ENCODE data around the gene DBX2.

DBX2 gene

DNA sequence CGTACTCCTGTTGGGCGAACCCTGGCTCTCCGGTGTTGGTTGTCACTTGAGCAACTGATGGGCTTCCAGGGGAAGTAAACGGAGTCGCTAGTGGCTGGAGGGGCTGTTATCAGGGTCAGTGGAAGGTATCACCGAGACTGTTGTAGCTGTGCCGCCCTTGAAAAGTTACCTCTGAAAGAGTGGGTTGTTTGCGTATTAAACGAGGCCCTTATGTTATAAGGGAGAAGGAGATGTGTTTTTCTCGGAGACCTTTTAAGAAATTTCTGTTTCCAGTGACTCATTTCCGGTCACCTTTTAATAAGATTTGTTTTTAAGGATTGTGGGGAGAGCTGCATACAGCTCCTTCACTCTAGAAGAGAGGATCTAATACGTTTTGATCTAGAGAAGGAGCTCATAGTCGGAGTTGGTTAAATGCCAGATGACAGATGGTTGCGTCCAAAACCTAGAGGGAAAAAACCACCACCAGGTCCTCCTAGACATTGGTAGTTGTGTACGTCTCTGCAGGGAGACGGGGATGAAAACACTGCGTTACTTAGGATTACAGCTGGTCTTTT, 750 bp upstream of the DBX2 start:
- TF ChIP-seq, protein P1, sequence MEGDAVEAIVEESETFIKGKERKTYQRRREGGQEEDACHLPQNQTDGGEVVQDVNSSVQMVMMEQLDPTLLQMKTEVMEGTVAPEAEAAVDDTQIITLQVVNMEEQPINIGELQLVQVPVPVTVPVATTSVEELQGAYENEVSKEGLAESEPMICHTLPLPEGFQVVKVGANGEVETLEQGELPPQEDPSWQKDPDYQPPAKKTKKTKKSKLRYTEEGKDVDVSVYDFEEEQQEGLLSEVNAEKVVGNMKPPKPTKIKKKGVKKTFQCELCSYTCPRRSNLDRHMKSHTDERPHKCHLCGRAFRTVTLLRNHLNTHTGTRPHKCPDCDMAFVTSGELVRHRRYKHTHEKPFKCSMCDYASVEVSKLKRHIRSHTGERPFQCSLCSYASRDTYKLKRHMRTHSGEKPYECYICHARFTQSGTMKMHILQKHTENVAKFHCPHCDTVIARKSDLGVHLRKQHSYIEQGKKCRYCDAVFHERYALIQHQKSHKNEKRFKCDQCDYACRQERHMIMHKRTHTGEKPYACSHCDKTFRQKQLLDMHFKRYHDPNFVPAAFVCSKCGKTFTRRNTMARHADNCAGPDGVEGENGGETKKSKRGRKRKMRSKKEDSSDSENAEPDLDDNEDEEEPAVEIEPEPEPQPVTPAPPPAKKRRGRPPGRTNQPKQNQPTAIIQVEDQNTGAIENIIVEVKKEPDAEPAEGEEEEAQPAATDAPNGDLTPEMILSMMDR (IDR thresholded peaks at IDR 0.05), result no peak
- intact Hi-C loops (cut with DNase I; ENCODE audit: low total_unique reads), result no loop called here
- H3K9me3 ChIP-seq, result no peaks in the 10 kb centered on the region
- peaks cover 0 to 24% (median 14%) of the 10 kb centered on the region in 4 donors for H3K4me1 ChIP-seq
- DNase-seq, result no peak
- H3K27me3 ChIP-seq, result peaks cover 0 to 31% of the 10 kb centered on the region in 2 donors
- H3K36me3 ChIP-seq, result no peaks in the 10 kb centered on the region
- peak overlapping the region; percentile 28 to 43 for H3K4me3 ChIP-seq
- H3K27ac ChIP-seq, result no peak overlapping the region

- peak overlapping the region; percentile 28 to 43 for H3K4me3 ChIP-seq
- DNase-seq, result no peak
- H3K27me3 ChIP-seq, result peaks cover 0 to 31% of the 10 kb centered on the region in 2 donors
- intact Hi-C loops (cut with DNase I; ENCODE audit: low total_unique reads), result no loop called here
- TF ChIP-seq, protein P1 (IDR thresholded peaks at IDR 0.05), result no peak
- no peaks in the 10 kb centered on the region for H3K9me3 ChIP-seq
- H3K36me3 ChIP-seq, result no peaks in the 10 kb centered on the region
- no peak overlapping the region for H3K27ac ChIP-seq
- peaks cover 0 to 24% (median 14%) of the 10 kb centered on the region in 4 donors for H3K4me1 ChIP-seq
Measured at GRCh38 chr12:45049912-45050750, 768 bp downstream of the DBX2 start.

DNA sequence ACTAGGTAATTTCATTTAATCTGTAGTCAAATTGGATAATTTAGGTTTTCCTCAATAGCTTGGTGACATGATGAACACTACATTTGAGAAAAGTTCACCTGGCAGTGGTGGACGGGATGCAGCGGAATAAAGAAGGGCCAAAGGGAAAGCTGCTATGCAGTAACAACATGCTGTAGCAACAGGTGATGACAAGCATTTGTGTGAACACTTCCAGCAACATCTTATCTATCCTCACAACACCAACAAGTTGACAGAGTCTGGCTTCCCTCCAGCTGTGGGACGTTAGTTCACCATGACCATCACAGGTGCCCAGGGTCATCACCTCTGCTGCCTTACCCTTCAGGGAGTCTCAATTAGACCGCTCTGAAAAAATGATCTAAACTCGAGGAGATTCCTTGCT, 8.3 kb downstream of the DBX2 start:
- Histone ChIP-seq H3K36me3 (no peaks in the 10 kb centered on the region), H3K4me1 (no peaks in the 10 kb centered on the region), H3K9me3 (no peaks in the 10 kb centered on the region), H3K27ac (no peak overlapping the region), H3K4me3 (no peak overlapping the region), H3K27me3 (peaks cover 0 to 3% of the 10 kb centered on the region in 2 donors)
- TF ChIP-seq, protein P1 (IDR thresholded peaks at IDR 0.05), result no peak
- intact Hi-C loops (cut with DNase I; ENCODE audit: low total_unique reads), result no loop called here
- no peak for DNase-seq

DNA sequence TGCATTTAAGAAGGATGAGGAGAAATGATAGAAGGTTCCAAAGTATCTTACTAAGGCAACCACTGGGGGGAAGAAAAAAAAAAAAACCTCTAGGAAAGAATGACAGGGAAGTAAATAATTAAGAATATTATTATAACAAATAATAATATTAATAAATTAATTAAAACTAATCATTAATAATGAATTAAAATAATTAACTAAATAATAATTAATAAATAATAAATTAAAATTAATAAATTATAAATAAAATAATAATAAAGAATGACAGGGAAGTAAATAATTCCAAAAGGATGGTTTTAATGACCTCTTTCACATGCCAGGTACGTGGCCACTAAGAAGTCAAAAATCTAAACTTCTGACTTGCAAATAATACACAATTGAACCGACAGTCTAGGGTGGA, 9.9 kb downstream of the DBX2 start:
- TF ChIP-seq, protein P1 (IDR thresholded peaks at IDR 0.05), result no peak
- H3K4me1 ChIP-seq, result no peaks in the 10 kb centered on the region
- no peaks in the 10 kb centered on the region for H3K36me3 ChIP-seq
- no peaks in the 10 kb centered on the region for H3K9me3 ChIP-seq
- no peak overlapping the region for H3K27ac ChIP-seq
- H3K27me3 ChIP-seq, result no peaks in the 10 kb centered on the region
- no peak overlapping the region for H3K4me3 ChIP-seq
- intact Hi-C loops (cut with DNase I; ENCODE audit: low total_unique reads), result no loop called here
- DNase-seq, result no peak

- Histone ChIP-seq H3K36me3 (no peaks in the 10 kb centered on the region), H3K27ac (no peak overlapping the region), H3K27me3 (no peaks in the 10 kb centered on the region), H3K4me3 (no peak overlapping the region), H3K4me1 (no peaks in the 10 kb centered on the region), H3K9me3 (no peaks in the 10 kb centered on the region)
- TF ChIP-seq, protein P1 (IDR thresholded peaks at IDR 0.05), result no peak
- intact Hi-C loops (cut with DNase I; ENCODE audit: low total_unique reads), result no loop called here
- DNase-seq, result no peak
Measured at GRCh38 chr12:45039757-45040156, 11.1 kb downstream of the DBX2 start.
